ENCODE data around the gene MYLK3. TPM values are rescaled to one million over a fixed set of nuclear protein-coding genes. Genes with fewer than 3 reads are reported as not detected.

MYLK3 gene
- total RNA-seq, 3 donors from 2014 or later, result 0.03 to 0.63 (median 0.41) TPM

DNA sequence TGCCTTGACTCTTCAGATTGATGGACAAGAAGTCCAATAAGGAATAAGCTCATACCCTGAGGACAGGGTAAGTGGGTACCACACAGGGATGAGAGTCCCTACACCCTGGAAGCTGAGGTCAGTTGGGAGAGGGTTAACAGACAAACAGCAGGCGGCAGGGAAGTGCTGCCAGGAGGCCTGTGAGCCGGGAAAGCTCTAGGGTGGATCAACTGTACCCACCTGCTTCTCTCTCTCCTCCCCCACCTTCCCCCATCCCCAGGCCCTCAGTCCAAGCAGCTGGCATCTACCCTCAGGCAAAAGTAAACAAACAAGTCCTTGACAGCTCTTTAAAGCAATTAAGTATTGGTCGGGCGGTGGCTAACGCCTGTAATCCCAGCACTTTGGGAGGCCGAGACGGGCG is 20.7 kb upstream of the MYLK3 start:
- Histone ChIP-seq H3K4me1 (ENCODE audit: low read depth) (no peaks in the 10 kb centered on the region), H3K9me3 (no peaks in the 10 kb centered on the region), H3K4me3 (no peak overlapping the region), H3K36me3 (ENCODE audit: low read depth) (no peaks in the 10 kb centered on the region)
- ATAC-seq (no peak), DNase-seq (no peak)
- TF ChIP-seq CTCF (IDR thresholded peaks at IDR 0.05), result no peak
- intact Hi-C loops (cut with DNase I, micrococcal nuclease), result no loop called here

DNA sequence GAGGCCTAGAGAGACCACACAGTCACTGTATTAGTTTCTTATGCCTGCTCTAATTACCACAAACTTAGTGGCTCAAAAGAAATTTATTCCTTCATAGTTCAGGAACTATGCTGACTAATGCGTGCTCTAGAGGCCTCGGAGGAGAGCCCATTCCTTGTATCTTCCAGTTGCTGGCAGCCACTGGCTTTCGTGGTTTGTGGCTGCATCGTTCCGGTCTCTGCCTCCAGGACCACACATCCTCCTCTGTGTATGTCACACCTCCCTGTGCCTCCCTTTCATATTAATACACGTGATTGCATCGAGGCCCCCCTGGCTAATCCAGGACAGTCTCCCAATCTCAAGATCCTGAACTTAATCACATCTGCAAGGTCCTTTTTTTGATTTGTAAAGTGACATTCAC is 16.9 kb upstream of the MYLK3 start:
- ATAC-seq, result no peak
- no peak for TF ChIP-seq CTCF (IDR thresholded peaks at IDR 0.05)
- intact Hi-C loops (cut with DNase I, micrococcal nuclease), result no loop called here
- Histone ChIP-seq H3K4me3 (no peak overlapping the region), H3K36me3 (ENCODE audit: low read depth) (no peaks in the 10 kb centered on the region), H3K9me3 (no peaks in the 10 kb centered on the region), H3K4me1 (ENCODE audit: low read depth) (no peaks in the 10 kb centered on the region)
- DNase-seq, result no peak

GRCh38 chr16:46763147-46763546 is 15.0 kb upstream of the MYLK3 start:
- Histone ChIP-seq H3K36me3 (ENCODE audit: low read depth) (no peaks in the 10 kb centered on the region), H3K9me3 (no peaks in the 10 kb centered on the region), H3K4me3 (no peak overlapping the region), H3K4me1 (ENCODE audit: low read depth) (no peaks in the 10 kb centered on the region)
- DNase-seq, result no peak
- no peak for ATAC-seq
- no peak for TF ChIP-seq CTCF (IDR thresholded peaks at IDR 0.05)
- intact Hi-C loops (cut with DNase I, micrococcal nuclease), result no loop called here

DNA sequence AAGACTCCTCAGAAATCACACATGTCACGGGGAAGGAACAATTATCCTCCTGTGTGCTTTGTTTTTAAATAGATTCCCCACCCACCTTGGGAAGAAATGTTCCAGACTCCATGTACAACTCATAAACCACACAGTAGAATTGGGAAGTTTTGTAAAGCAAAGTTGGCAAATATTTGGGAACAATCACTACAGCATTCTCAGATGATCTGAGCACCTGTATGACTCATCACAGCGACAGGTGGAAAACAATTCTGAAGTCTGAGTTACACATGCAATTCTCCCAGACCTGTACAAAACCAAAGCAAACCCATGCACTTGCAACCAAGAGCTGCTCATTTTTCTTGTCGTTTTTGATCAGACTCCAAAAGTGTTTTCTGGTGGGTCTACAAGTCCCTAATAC is 14.4 kb upstream of the MYLK3 start:
- intact Hi-C loops (cut with DNase I, micrococcal nuclease), result no loop called here
- no peak for DNase-seq
- Histone ChIP-seq H3K9me3 (no peaks in the 10 kb centered on the region), H3K4me1 (ENCODE audit: low read depth) (no peaks in the 10 kb centered on the region), H3K4me3 (no peak overlapping the region), H3K36me3 (ENCODE audit: low read depth) (no peaks in the 10 kb centered on the region)
- no peak for TF ChIP-seq CTCF (IDR thresholded peaks at IDR 0.05)
- ATAC-seq, result peak; percentile 31

- ATAC-seq (no peak), DNase-seq (no peak)
- intact Hi-C loops (cut with DNase I, micrococcal nuclease), result no loop called here
- no peak overlapping the region for H3K4me3 ChIP-seq
- H3K9me3 ChIP-seq, result no peaks in the 10 kb centered on the region
- TF ChIP-seq CTCF (IDR thresholded peaks at IDR 0.05), result no peak
- no peaks in the 10 kb centered on the region for H3K36me3 ChIP-seq (ENCODE audit: low read depth)
- H3K4me1 ChIP-seq (ENCODE audit: low read depth), result no peaks in the 10 kb centered on the region
These were observed 11.2 kb upstream of the MYLK3 start for GRCh38 chr16:46759309-46759708.

DNA sequence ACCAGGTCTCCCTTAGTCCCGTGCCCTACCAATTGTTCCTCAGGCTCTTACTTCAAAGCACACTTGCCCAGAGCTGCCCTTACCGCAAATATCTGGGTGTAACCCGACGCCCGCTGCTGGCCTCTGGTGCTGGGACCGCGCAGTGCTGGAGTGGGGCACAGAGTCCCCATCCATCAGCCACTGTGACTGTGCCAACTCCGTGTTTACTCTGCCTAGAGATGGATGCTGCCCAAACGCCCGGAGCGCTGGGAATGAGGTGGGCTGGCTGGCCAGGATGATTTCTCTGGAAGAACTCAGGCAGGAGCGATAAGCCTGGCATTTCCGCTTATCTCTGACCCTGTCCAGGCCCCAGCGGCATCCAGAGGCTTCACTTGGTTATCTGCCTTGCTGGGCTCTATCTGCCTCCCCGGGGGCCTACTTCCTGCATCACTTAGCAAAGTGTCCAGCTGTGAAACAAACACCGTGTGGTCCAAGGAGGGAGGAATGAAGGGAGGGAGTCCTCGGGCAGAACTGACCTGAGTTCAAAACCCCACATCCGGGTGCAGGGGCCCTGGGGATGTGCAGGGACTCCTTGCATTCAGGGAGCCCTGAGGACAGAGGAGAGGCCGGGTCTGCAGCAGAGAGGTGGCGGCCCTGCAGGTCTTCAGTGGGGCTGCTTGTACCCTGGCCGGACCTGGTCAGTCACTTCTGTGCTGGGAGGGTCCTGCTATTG is 9.4 kb upstream of the MYLK3 start:
- no peak for TF ChIP-seq CTCF (IDR thresholded peaks at IDR 0.05)
- ATAC-seq (peak; percentile 16), DNase-seq (no peak)
- Histone ChIP-seq H3K4me3 (no peak overlapping the region), H3K4me1 (ENCODE audit: low read depth) (no peaks in the 10 kb centered on the region), H3K36me3 (ENCODE audit: low read depth) (no peaks in the 10 kb centered on the region), H3K9me3 (no peaks in the 10 kb centered on the region)
- intact Hi-C loops (cut with DNase I, micrococcal nuclease), result no loop called here

Data from mucosa of descending colon (tissue), 3 donors.